GM21367 (cell line): ENCODE data around the gene FKBP9.
"Not testable (repeated sequence)": the region's sequence is repeated elsewhere in the genome, so short reads cannot be mapped to it uniquely, and the experiment has no call there.

Experiments used
- ATAC-seq: cut with Tn5 transposase; IDR thresholded peaks from one replicate; pipeline ENCODE4 v1.9.1; 2021; ENCODE audit not compliant: unreplicated experiment

The FKBP9 gene

DNA sequence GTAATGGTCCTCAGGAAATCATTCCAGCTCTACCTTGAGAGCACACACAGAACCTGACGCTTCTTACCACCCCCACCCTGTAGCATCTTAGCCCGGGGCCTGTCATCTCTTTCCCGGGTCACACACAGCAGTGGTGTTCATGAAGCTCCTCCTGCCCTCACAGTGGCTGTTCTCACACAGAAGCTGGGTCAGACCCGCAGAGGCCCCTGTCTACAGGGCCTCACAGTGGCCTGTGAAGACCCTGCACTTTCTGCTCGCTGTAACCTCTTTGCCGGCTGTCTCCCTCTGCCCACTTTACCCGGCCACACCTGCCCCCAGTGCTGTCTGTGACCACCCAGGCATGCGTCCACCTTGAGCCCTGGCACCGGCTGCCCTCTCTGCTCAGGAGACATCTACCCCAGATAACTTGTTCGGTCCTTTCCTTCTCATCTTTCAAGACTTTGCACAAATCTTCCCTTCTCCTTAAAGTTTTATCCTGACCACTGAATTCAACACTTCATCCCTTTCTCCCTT lies 46.9 kb downstream of the FKBP9 start:
- not testable (repeated sequence) for ATAC-seq

DNA sequence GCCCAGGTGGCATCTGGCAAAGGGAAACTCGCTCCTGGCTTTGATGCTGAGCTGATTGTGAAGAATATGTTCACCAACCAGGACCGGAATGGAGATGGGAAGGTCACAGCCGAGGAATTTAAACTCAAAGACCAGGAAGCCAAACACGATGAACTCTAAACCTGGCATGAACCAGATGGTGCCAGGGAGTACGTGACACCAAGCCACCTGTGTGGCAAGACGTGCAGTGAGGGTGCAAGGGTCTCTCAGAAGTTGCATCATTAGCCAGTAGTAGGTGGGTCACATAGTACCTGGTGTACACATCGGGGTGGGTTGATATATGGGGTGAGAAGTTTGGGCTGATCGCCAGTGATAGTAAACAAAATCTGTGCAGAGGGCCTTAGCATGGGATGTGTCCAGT lies 48.0 kb downstream of the FKBP9 start:
- not testable (repeated sequence) for ATAC-seq

- ATAC-seq: not testable (repeated sequence)
Measured at GRCh38 chr7:33005690-33006089, 48.5 kb downstream of the FKBP9 start.

- no peak for ATAC-seq
Measured at GRCh38 chr7:33009734-33010133, 52.5 kb downstream of the FKBP9 start.

- no peak for ATAC-seq
Measured at GRCh38 chr7:33012364-33012763, 55.1 kb downstream of the FKBP9 start.

- no peak for ATAC-seq
Measured at GRCh38 chr7:33024189-33024757, 67.0 kb downstream of the FKBP9 start.

- ATAC-seq: no peak
Measured at GRCh38 chr7:33035776-33036175, 78.5 kb downstream of the FKBP9 start.

- no peak for ATAC-seq
Measured at GRCh38 chr7:33038639-33039038, 81.4 kb downstream of the FKBP9 start.

DNA sequence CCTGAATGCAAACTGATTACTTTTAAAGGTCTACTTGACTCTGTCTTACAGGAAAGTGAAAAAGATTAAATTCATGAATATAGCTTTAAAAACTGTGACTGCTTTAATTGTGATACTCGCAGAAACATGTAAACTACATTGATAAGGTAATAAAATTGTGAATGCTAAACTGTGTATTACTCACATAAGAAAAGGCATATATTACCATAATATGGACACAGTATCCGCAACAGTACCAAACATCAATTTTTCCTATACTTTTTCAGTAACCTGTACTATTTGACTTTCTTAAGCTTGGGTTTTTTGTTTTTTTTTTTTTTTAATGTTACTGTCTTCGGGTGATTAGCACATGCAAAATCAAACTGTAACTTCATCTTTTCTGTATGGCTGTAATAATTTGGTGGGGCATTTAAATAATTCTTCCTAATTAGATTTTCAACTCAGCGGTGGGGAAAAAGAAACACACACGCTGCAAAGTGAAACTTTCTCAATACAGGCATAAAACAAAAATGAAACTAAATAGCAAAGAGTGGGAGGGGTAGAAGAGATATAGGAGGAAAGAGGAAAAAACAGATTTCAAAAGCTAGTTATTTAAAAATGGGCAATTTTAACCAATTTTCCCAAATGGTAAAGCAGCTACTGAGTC lies 82.1 kb downstream of the FKBP9 start:
- no peak for ATAC-seq

DNA sequence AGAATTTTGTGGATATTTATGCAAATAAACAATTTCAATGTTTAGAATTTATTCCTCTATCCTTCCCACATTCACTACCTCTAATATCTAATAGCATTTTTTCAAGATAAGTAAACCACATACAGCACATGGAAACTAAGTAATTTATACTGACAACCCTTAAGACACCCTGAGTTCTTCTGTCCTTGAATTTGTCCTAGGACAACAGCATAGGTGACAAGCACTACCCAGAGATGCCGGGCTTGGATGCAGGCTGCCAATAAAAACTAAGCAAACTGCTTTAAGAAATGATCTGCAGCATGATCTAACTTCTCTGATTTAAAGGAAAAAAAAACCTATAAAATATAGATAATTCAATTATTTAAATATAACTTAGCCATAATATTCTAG lies 82.7 kb downstream of the FKBP9 start:
- ATAC-seq: no peak

DNA sequence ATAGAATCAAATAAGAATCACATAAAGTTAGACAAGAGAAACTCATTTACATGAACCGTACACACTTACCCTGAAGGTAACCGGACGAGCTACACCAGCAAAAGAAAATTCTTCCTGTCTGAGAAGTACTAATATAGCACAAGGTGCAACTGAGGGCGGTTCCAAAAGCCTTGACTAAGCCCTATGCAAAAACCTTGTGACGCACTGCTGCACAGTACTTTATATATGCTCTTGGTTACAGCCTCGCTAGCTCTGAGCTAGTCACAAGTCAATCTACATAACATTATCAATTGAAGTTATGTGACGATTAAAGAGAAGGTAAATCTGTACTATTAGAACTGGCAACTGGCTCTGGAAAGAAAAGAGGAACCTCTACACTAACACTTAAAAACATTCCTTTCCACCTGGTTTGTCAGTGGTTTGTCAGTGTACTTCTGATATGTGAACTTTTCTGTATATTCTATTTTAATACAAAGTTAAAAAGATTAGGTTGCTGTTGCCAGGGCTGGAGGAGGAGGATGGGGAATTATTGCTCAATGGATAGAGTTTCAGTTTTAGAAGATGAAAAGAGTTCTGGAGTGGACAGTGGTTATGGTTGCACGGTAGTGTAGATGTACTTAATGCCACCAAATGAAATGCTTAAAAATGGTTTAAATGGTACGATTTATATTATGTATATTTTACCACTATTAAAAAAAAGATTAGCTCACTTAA lies 83.7 kb downstream of the FKBP9 start:
- peak; percentile 91 for ATAC-seq

GRCh38 chr7:33041631-33042428 lies 84.6 kb downstream of the FKBP9 start:
- no peak for ATAC-seq

DNA sequence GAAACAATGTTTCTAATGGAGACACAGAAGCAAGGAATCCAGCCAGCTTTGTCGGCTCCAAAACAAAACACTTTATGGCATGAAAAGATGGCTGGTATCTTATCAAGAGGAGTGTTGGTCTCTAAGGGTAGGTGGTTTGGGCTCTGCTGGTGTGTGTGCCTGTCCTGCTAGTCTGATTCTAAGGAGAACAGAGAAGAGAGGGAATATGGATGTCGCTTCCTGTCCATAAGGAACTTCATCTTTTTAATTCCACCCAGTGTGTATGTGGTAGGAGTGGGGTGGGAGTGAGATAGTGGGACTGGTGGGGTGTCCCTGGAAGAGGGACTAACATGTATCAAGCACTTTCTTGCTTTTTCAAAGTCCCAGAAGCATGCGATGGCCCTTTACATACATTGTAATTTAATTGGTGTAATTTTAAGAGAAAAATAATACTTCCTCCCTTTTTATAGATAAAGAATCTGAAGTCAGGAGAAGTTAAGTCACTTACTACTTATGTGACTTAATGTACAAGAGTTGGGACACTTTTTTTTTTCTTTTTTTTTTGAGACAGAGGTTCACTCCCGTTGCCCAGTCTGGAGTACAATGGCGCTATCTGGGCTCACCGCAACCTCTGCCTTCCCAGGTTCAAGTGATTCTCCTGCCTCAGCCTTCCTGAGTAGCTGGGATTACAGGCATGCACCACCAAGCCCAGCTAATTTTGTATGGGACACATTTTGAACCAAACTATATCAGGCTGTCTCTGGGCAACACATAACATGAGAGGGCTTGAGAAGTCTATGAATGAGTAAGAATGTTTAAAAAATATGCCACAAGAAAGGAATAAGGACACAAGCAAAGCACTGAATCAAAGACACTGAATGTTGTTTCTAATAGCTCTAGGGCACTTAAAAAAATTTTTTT lies 86.5 kb downstream of the FKBP9 start:
- no peak for ATAC-seq

- ATAC-seq: no peak
Measured at GRCh38 chr7:33044401-33044718, 87.1 kb downstream of the FKBP9 start.

DNA sequence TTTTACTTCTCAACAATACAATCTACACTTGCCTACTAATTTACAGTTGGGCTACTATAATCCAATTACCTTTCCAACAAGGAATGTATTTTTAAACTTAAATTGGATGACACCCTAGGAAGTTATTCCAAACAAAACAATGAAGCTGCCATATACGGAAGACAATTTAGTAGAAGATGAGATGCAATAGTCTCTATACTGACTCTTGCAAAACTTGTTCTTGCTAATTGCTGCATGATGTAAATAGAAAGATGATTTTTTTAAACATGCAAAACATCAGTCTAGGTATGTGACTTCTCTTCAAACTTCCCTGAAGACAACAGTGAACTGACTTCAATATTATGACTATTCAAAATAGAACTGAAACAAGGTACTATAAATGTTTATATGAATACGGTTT lies 87.7 kb downstream of the FKBP9 start:
- ATAC-seq: peak; percentile 37

DNA sequence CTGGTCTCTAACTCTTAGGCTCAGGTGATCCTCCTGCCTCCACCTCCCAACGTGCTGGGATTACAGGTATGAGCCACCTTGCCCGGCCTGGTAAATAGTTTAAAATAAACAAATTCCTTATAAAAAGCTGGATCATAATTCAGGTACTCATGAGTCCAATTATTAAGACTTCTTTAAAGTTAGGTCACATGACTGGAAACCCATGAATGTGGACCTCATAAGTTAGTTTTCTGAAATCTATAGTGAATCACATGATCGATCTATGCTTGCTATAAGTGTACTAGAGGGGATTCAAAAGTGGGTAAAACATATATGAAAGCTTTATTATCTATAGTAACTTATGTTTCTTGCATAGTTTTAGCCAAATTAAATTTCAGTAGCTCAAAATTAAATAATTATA lies 91.0 kb downstream of the FKBP9 start:
- no peak for ATAC-seq

DNA sequence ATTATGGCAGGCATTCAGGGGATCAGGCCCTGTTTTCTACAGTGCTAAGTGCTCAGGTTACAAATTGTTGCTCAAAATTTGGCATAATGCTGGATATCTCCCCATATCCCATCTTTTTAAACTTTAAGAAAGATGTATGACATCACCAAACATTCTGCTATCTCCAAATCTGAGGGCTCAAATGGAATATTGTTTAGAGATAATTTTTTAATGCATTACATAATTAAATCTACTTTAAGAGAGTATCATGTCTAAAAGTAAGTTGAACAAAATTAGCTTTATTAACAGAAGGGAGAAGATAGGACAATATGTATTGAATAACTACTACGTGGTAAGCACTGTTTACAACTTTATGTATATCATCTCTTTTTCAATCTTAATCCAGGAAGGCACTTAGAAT lies 91.5 kb downstream of the FKBP9 start:
- ATAC-seq: no peak

DNA sequence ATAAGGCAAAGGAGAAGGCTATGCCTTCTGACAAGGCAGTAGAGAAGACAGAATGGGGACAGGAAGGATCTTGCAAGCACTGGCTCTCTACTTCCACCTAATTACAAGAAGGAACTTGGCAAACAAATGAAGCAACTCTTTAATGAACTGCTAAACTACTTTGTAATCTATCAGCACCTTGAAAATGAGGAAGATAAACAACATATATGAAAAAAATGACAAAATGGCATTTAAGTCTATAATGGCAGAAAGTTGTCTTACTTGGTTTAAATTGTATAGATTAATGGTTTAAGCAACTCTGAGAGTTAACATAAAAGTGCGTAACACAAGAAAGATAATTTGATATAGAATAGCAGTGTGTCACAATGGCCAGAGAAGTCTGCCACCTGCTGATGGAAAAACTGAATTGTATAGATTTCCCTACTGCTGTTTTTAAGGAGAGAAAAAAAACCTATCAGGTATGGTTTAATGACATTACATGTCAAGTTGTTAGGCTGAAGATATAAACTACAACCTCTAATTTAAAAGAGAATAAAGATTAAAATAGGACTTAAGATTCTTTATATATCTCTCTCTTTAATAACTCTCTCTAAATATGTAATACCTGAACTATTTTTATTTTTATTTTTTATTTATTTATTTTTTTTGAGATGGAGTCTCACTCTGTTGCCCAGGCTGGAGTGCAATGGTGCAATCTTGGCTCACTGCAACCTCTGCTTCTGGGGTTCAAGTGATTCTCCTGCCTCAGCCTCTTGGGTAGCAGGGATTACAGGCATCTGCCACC lies 93.5 kb downstream of the FKBP9 start:
- no peak for ATAC-seq

DNA sequence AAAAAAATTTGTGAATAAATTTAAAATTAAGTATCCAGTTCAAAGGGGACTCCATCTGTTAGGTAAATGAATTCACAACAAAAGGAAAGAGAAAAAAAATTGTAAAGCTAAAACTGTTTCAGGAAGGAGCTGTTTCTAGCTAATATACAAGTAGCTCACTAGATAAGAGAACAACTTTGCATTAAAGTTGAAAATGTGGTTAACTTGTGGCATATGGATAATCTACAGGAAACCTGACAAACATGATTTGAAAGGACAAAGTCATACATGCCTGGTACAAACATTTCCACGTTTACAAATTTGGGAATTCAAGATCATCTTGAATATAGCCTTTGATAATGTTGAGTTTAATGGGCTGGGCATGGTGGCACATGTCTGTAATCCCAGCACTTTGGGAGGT lies 96.5 kb downstream of the FKBP9 start:
- ATAC-seq: no peak
